ENCODE data around the gene MUC15.

Gene MUC15

DNA sequence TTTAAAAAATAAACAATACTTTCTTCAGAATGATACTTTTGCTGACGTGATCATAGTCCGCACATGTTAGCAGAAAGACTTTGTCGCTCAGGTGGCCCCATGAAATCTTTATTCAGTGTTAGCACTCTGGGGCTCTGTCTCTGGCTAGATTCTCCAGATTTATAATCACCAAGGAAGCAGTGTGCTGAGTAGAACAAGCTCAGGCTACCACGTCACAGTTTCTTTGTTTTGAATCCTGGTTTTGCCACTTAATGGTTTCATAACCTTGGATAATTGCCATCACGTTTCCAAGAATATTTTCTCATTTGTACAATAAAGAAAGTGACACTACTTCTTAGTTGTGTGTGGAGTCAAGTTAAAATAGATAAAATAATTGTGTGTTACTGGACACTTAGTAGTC lies 3.9 kb upstream of the MUC15 start:
- no peak overlapping the region for H3K27ac ChIP-seq
- DNase-seq (ENCODE audit: low spot score), result no peak
- POLR2A ChIA-PET (ENCODE audit: low non-redundant PET), result no interaction called here
- TF ChIP-seq, protein P1, sequence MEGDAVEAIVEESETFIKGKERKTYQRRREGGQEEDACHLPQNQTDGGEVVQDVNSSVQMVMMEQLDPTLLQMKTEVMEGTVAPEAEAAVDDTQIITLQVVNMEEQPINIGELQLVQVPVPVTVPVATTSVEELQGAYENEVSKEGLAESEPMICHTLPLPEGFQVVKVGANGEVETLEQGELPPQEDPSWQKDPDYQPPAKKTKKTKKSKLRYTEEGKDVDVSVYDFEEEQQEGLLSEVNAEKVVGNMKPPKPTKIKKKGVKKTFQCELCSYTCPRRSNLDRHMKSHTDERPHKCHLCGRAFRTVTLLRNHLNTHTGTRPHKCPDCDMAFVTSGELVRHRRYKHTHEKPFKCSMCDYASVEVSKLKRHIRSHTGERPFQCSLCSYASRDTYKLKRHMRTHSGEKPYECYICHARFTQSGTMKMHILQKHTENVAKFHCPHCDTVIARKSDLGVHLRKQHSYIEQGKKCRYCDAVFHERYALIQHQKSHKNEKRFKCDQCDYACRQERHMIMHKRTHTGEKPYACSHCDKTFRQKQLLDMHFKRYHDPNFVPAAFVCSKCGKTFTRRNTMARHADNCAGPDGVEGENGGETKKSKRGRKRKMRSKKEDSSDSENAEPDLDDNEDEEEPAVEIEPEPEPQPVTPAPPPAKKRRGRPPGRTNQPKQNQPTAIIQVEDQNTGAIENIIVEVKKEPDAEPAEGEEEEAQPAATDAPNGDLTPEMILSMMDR (conservative IDR thresholded peaks at IDR 0.05; ENCODE audit: low read depth), result no peak
- CTCF ChIA-PET, result interaction anchor here (0.7 kb wide), 1 partner anchor 519 kb away, joined by 3 read pairs; no protein-coding TSS in a partner anchor

DNA sequence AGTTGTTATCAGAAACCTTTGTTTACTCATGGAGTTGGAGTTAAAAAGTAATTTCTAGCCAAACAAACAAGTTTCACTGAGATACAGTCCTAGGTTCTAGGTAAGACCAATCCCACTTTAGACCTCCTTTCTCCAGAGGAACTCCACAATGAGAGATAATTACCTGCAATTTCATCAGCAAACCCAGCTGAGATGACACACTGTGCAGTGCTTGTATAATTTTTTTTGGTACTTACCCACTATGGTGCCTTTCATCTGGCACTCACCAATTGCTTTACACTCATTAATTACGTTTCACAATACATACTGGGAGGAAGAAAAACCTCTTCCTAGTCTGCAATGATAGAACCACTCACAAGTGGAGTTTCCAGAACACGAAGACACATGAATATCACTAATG lies 1.8 kb upstream of the MUC15 start:
- DNase-seq (ENCODE audit: low spot score), result no peak
- CTCF ChIA-PET, result interaction anchor here (0.6 to 0.7 kb wide), 2 partner anchors 24 to 30 kb away, joined by 3 read pairs; no protein-coding TSS in a partner anchor

DNA sequence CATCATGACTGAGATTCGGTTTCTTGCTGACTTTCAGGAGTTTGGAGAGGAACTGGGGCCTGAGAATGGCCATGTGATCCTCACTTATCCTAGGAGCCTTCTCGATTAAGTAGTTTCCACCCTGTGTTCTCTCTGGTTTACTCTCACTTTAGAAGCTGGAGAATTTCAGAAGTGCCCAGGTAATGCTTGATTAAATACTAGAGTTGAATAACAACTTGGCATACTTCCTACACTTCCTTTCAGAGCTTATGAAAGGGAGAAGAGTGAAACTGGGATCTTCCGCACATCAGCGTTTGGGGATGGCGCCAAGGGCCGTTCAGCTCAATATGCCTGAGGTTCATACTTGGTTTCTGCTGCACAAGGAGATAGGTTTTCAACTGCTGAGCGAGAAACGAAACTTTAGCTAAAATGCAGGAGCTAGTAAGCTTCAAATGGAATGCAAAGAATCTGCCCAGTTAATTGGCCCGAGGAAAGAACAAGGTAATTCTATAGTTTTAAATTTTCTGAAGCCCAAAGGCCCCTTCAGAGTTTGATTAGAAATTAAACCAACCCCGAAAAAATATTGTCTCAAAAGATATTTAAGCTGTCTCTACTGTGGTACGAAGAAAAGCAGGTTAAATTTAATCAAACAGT lies 823 bp upstream of the MUC15 start:
- DNase-seq (ENCODE audit: low spot score), result no peak
- no peak overlapping the region for H3K27ac ChIP-seq
- CTCF ChIA-PET, result interaction anchor here (0.6 to 0.7 kb wide), 2 partner anchors 29 to 909 kb away, joined by 3 to 6 read pairs; no protein-coding TSS in a partner anchor

More for the DNA sequence above, 1.8 kb upstream of the MUC15 start:
- TF ChIP-seq, protein P1 (conservative IDR thresholded peaks at IDR 0.05; ENCODE audit: low read depth), result no peak
- POLR2A ChIA-PET (ENCODE audit: low non-redundant PET), result no interaction called here
- no peak overlapping the region for H3K27ac ChIP-seq

DNA sequence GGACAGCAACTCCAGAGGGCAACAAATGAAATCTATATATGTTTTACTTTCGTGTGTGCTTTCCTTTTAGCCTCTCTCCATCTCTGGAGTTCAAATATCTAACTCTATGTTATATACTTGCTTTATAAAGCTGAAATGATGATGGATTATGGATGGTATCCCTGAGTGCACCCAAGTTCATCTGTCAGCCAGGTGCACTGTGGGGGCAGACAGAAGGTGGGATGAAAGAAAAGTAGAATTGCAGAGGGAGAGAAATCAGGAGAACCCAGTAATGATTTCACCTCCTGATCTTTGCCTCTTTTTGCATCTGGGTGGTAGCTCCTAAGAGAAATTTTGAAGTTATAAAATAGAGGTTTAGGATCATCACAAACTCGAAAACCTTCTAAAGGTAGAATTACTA lies 2.4 kb downstream of the MUC15 start:
- ChIA-PET POLR2A (ENCODE audit: low non-redundant PET) (no interaction called here), CTCF (no interaction called here)
- DNase-seq (ENCODE audit: low spot score), result no peak
- no peak overlapping the region for H3K27ac ChIP-seq
- TF ChIP-seq, protein P1 (conservative IDR thresholded peaks at IDR 0.05; ENCODE audit: low read depth), result no peak

More for the DNA sequence above, 823 bp upstream of the MUC15 start:
- TF ChIP-seq, protein P1 (conservative IDR thresholded peaks at IDR 0.05; ENCODE audit: low read depth), result no peak
- POLR2A ChIA-PET (ENCODE audit: low non-redundant PET), result no interaction called here

DNA sequence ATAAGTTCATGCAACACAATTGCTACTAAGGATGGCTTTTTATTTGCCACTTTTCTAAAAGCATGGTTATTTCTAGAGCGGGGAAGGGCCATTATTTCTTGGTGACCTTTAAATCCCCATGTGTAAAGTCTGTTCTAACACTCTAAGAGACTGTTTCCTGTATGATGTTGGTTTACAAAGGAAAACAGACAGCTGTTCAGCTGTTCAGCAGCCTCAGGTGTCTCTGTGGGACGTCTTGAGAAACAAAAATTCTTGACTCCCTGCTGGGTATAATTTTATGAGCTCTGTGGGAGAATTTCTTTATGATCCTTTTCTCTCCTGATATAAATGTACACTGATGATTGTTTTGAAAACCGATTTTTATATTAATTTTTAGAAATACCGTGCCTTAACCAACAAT lies 13.9 kb downstream of the MUC15 start:
- H3K27ac ChIP-seq, result no peak overlapping the region
- ChIA-PET CTCF (no interaction called here), POLR2A (ENCODE audit: low non-redundant PET) (no interaction called here)
- DNase-seq (ENCODE audit: low spot score), result no peak
- TF ChIP-seq, protein P1 (conservative IDR thresholded peaks at IDR 0.05; ENCODE audit: low read depth), result no peak

DNA sequence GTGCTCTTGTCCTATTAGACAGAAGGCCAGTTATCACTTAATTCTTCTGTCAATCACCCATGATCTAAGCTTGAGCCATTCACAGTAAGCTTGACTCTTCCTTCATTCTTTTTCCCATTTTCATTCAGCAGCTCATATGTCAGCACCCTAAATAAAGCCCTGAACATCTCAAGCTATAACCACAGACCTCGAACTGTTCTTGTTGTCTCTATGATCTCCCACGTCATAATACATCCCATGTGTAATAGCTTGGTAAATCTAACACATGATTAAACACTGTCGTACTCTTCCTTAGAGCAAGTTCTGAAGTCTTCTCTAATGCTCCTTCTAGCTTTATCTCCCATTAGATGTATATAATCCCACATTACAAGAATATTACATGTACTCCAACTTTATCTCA lies 14.4 kb downstream of the MUC15 start:
- TF ChIP-seq, protein P1 (conservative IDR thresholded peaks at IDR 0.05; ENCODE audit: low read depth), result no peak
- CTCF ChIA-PET, result no interaction called here
- no peak overlapping the region for H3K27ac ChIP-seq
- POLR2A ChIA-PET (ENCODE audit: low non-redundant PET), result no interaction called here
- DNase-seq (ENCODE audit: low spot score), result no peak
